HL-60 (cell line): Measurements from ENCODE around the gene AMER2.
A peak's percentile ranks its signal among the peaks of the same experiment; 100 is the strongest.

Experiments used
- CTCF ChIP-seq: IDR thresholded peaks from one replicate; pipeline ENCODE4 v1.5.1; 2011; ENCODE audit warnings: low read length, control low read depth, inconsistent platforms; ENCODE audit not compliant: insufficient read depth
- GABPA ChIP-seq: IDR thresholded peaks from 2 replicates; pipeline ENCODE4 v1.6.1; 2012; ENCODE audit warnings: low read depth
- REST ChIP-seq: IDR thresholded peaks from 2 replicates; pipeline ENCODE4 v1.6.1; 2012; ENCODE audit warnings: low read depth; ENCODE audit not compliant: insufficient replicate concordance

- TF ChIP-seq CTCF (no peak), REST (peak; percentile 68), GABPA (no peak)
Measured at GRCh38 chr13:25218019-25218418, 45.9 kb upstream of the AMER2 start.
